Activated T-helper 1 cell treated with anti-CD3 and anti-CD28 coated beads, Interleukin-12 subunit alpha, Interleukin-12 subunit beta, Interleukin-2, Interleukin-4 antibody, amounts not matched to agents 30 ng/mL and 10 ng/mL and 1 ng/mL, durations not matched to agents 14 hours and 24 hours and 36 hours (primary cell): ENCODE measurements around the gene C2CD4A. TPM values are rescaled to one million over a fixed set of nuclear protein-coding genes. Genes with fewer than 3 reads are reported as not detected.

Source experiments
- DNase-seq: peaks from one replicate; pipeline ENCODE4 v3.0.0; 2021; ENCODE audit warnings: low spot score
- H3K27ac Mint-ChIP-seq: one replicate; pipeline ENCODE4 v1.8.0; 2021; ENCODE audit warnings: mild to moderate bottlenecking, mixed read lengths
- H3K27me3 Mint-ChIP-seq: one replicate; pipeline ENCODE4 v1.8.0; 2022; ENCODE audit warnings: mild to moderate bottlenecking, moderate library complexity, mixed read lengths; ENCODE audit not compliant: insufficient read depth
- H3K36me3 Mint-ChIP-seq: one replicate; pipeline ENCODE4 v1.8.0; 2021; ENCODE audit warnings: low read depth, mixed read lengths
- H3K4me1 Mint-ChIP-seq: one replicate; pipeline ENCODE4 v1.8.0; 2021; ENCODE audit warnings: low read depth, mixed read lengths
- H3K4me3 Mint-ChIP-seq: one replicate; pipeline ENCODE4 v1.8.0; 2021; ENCODE audit warnings: mild to moderate bottlenecking, moderate library complexity, mixed read lengths
- H3K9me3 Mint-ChIP-seq: one replicate; pipeline ENCODE4 v1.8.0; 2021; ENCODE audit warnings: mixed read lengths
- intact Hi-C: fragments of 100-400 bp; cut with micrococcal nuclease; formaldehyde crosslinking; loops from one replicate; pipeline ENCODE4 v1.15.1; 2024
- total RNA-seq: library from RNA; stranded (reverse); gene quantifications from 2 replicates; pipeline ENCODE4 v1.2.3, GENCODE V29; 2022

Gene C2CD4A
- total RNA-seq, 1 donor from 2014 or later, result 0.13 TPM

DNA sequence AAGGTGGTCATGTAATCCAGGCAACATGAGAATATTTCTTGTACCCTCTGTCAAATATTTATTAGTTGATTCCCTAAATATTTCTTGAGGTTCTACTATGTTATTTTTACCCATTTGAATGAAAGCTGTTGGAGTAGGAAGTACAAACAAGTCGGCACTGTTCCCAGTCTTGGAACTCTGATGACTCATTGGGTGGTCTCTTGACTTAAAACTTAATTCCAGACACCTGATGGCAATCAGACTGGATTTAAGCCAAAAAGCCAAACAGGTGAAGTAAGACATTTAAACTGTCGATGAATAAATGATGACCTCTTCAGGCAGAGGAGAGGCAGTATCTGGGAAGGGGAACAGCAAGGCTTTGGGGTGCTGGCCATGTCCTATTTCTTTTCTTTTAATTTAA lies 22.8 kb downstream of the C2CD4A start:
- Mint-ChIP-seq H3K27me3 (no peaks in the 10 kb centered on the region), H3K36me3 (no peaks in the 10 kb centered on the region), H3K9me3 (no peaks in the 10 kb centered on the region), H3K27ac (no peak overlapping the region), H3K4me1 (no peaks in the 10 kb centered on the region), H3K4me3 (no peak overlapping the region)
- no peak for DNase-seq
- intact Hi-C loops, result no loop called here

- H3K9me3 Mint-ChIP-seq, result no peaks in the 10 kb centered on the region
- intact Hi-C loops, result no loop called here
- H3K27me3 Mint-ChIP-seq, result no peaks in the 10 kb centered on the region
- no peak for DNase-seq
- no peaks in the 10 kb centered on the region for H3K4me1 Mint-ChIP-seq
- no peak overlapping the region for H3K4me3 Mint-ChIP-seq
- H3K36me3 Mint-ChIP-seq, result no peaks in the 10 kb centered on the region
- H3K27ac Mint-ChIP-seq, result no peak overlapping the region
Observed at GRCh38 chr15:62090988-62091387, 24.2 kb downstream of the C2CD4A start.

DNA sequence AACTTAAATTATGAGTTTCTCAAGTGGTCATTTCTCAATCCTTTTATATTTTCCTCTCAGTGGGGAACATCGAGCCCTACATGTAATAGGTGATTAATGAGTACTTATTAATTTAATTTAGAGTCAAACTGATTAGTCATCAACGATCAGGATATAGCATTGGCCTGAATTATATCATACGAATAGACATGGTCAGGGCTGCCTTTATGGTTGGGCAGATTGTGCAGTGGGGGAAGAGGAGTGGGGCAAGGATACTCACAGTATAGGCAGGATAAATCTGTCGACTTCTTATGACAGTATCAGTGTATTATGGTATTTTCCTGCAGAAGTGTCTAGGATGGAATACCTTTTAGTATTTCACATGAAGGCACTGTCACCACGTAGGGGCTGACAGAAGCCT lies 27.0 kb downstream of the C2CD4A start:
- H3K27ac Mint-ChIP-seq, result no peak overlapping the region

GRCh38 chr15:62094388-62094787 lies 27.6 kb downstream of the C2CD4A start:
- no peaks in the 10 kb centered on the region for H3K4me1 Mint-ChIP-seq
- peaks cover 4% of the 10 kb centered on the region for H3K27me3 Mint-ChIP-seq
- H3K36me3 Mint-ChIP-seq, result no peaks in the 10 kb centered on the region
- intact Hi-C loops, result no loop called here
- DNase-seq, result no peak
- no peak overlapping the region for H3K4me3 Mint-ChIP-seq
- no peaks in the 10 kb centered on the region for H3K9me3 Mint-ChIP-seq
- no peak overlapping the region for H3K27ac Mint-ChIP-seq

More for the DNA sequence above, 27.0 kb downstream of the C2CD4A start:
- no peaks in the 10 kb centered on the region for H3K4me1 Mint-ChIP-seq
- DNase-seq, result no peak
- H3K27me3 Mint-ChIP-seq, result no peaks in the 10 kb centered on the region
- no peak overlapping the region for H3K4me3 Mint-ChIP-seq
- intact Hi-C loops, result no loop called here
- H3K36me3 Mint-ChIP-seq, result no peaks in the 10 kb centered on the region
- no peaks in the 10 kb centered on the region for H3K9me3 Mint-ChIP-seq

DNA sequence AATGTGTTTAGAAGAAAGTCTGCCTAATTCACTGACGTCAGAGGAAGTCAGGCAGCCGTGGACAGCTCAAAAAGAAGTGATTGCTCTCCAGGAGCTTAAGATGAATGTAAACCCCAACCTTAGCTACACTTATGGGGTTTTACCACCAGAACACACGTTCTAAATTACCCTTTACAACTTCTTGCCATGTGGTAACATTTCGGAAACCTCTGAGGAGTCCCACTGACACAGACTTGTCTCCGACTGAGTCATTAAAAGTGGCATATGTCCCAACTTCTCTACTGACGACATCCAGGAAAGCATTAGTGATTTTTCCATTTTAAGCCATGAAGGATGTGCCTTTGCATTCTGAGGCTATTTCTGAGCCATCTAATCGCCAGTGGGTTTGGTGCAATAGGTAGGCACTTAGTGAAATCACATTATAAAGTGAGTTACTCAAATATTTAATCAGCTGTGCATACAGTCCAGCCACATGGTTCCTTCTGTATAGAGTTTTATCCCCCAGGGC lies 32.4 kb downstream of the C2CD4A start:
- Mint-ChIP-seq H3K9me3 (no peaks in the 10 kb centered on the region), H3K27ac (no peak overlapping the region), H3K4me1 (no peaks in the 10 kb centered on the region), H3K27me3 (peaks cover 6% of the 10 kb centered on the region), H3K36me3 (no peaks in the 10 kb centered on the region), H3K4me3 (no peak overlapping the region)
- no peak for DNase-seq
- intact Hi-C loops, result no loop called here

DNA sequence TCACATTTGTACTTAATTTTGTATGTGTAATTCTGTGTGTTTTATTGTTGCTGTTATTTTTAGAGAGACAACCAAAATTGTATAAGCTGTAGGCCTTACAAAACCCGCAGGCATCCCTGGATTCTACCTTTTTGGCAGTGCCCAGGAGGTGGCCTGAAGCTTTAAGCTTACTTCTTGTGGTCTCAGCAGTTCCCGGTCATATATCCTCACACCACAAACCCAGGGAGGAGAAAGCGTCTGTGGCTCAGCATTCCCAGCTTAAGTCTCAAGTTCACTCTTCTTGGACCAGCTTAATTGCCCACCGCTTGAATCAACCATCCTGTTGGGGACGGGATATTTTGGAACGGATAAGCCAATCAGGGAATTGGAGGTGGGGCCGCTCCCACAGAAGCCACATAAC lies 36.7 kb downstream of the C2CD4A start:
- no peak overlapping the region for H3K4me3 Mint-ChIP-seq
- H3K27ac Mint-ChIP-seq, result no peak overlapping the region
- no peaks in the 10 kb centered on the region for H3K4me1 Mint-ChIP-seq
- no peaks in the 10 kb centered on the region for H3K9me3 Mint-ChIP-seq
- no peaks in the 10 kb centered on the region for H3K36me3 Mint-ChIP-seq
- H3K27me3 Mint-ChIP-seq, result peaks cover 6% of the 10 kb centered on the region
- no peak for DNase-seq
- intact Hi-C loops, result no loop called here

DNA sequence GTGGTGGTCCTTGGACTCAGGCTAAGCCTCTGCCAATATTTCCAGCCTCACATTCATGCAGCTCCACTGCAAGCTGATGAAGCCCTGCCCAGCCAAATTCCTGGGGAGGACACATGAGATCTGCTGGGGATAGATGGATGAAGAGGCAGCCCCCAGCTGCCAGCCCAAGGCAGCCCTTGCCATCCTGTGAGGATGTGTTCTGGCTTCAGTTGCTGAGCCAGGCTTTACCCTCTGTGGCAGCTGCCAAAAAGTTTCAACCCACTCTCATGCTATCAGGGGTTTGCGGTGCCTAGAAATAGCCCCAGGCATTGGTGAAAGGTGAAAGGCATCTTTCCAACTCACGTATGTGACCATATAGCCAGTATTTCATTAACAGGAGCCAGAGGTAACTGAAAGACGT lies 37.6 kb downstream of the C2CD4A start:
- H3K27ac Mint-ChIP-seq, result no peak overlapping the region
- H3K9me3 Mint-ChIP-seq, result no peaks in the 10 kb centered on the region
- intact Hi-C loops, result no loop called here
- peaks cover 3% of the 10 kb centered on the region for H3K27me3 Mint-ChIP-seq
- no peaks in the 10 kb centered on the region for H3K4me1 Mint-ChIP-seq
- no peak for DNase-seq
- no peak overlapping the region for H3K4me3 Mint-ChIP-seq
- H3K36me3 Mint-ChIP-seq, result no peaks in the 10 kb centered on the region

DNA sequence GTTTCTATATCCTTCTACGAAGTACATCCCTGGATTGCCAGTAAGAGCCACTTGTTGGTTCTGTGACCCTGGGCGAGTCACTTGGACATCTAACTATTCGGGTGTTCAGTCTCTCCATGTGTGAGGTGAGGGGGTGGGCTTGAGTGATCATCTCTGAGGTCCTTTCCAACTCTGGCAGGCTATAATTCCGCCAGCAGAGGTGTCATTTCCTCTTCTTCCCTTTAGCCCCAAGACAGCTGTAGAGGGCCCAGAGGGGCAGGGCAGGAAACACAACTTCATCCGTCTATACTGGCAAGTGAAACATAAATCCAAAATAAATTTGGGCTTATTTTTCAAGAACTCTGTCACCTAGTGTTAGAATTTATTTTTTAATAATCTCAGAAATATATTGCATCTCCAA lies 38.1 kb downstream of the C2CD4A start:
- no peak overlapping the region for H3K4me3 Mint-ChIP-seq

DNA sequence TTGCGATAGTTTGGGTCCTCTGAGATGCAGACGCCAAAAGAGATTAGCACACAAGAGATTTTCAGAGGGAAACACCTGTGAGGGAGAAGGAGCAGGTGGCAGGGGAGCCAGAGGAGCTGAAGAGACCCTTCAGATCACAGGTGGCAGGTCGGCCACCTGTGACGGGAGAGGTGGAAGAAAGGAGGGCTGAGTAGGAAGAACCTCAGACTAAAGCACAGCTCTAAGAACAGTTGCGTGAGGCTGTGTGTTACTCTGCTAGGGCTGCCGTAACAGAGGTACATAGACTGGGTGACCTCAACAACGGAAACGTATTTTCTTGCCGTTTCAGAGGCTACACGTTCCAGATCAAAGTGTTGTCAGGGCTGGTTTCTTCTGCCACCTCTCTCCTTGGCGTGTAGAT lies 38.5 kb downstream of the C2CD4A start:
- H3K36me3 Mint-ChIP-seq, result no peaks in the 10 kb centered on the region
- H3K27ac Mint-ChIP-seq, result no peak overlapping the region
- DNase-seq, result no peak
- no peak overlapping the region for H3K4me3 Mint-ChIP-seq
- no peaks in the 10 kb centered on the region for H3K9me3 Mint-ChIP-seq
- intact Hi-C loops, result no loop called here
- peaks cover 3% of the 10 kb centered on the region for H3K27me3 Mint-ChIP-seq
- peaks cover 5% of the 10 kb centered on the region for H3K4me1 Mint-ChIP-seq

More for the DNA sequence above, 38.1 kb downstream of the C2CD4A start:
- peaks cover under 1% of the 10 kb centered on the region for H3K4me1 Mint-ChIP-seq
- H3K9me3 Mint-ChIP-seq, result no peaks in the 10 kb centered on the region
- no peaks in the 10 kb centered on the region for H3K36me3 Mint-ChIP-seq
- intact Hi-C loops, result no loop called here
- no peak for DNase-seq
- no peak overlapping the region for H3K27ac Mint-ChIP-seq
- H3K27me3 Mint-ChIP-seq, result peaks cover 3% of the 10 kb centered on the region

GRCh38 chr15:62106096-62106495 lies 39.3 kb downstream of the C2CD4A start:
- H3K36me3 Mint-ChIP-seq, result no peaks in the 10 kb centered on the region
- no peak overlapping the region for H3K27ac Mint-ChIP-seq
- no peak for DNase-seq
- peaks cover 12% of the 10 kb centered on the region for H3K4me1 Mint-ChIP-seq
- no peak overlapping the region for H3K4me3 Mint-ChIP-seq
- intact Hi-C loops, result no loop called here
- H3K27me3 Mint-ChIP-seq, result peaks cover 3% of the 10 kb centered on the region
- no peaks in the 10 kb centered on the region for H3K9me3 Mint-ChIP-seq

GRCh38 chr15:62107571-62108121 lies 40.9 kb downstream of the C2CD4A start:
- no peaks in the 10 kb centered on the region for H3K36me3 Mint-ChIP-seq
- peaks cover 13% of the 10 kb centered on the region for H3K4me1 Mint-ChIP-seq
- no peak overlapping the region for H3K4me3 Mint-ChIP-seq
- no peaks in the 10 kb centered on the region for H3K9me3 Mint-ChIP-seq
- H3K27ac Mint-ChIP-seq, result no peak overlapping the region
- H3K27me3 Mint-ChIP-seq, result no peaks in the 10 kb centered on the region
- no peak for DNase-seq
- intact Hi-C loops, result no loop called here

GRCh38 chr15:62108411-62108810 lies 41.6 kb downstream of the C2CD4A start:
- no peaks in the 10 kb centered on the region for H3K9me3 Mint-ChIP-seq
- H3K27ac Mint-ChIP-seq, result no peak overlapping the region
- no peaks in the 10 kb centered on the region for H3K27me3 Mint-ChIP-seq
- intact Hi-C loops, result no loop called here
- no peak overlapping the region for H3K4me3 Mint-ChIP-seq
- DNase-seq, result no peak
- no peaks in the 10 kb centered on the region for H3K36me3 Mint-ChIP-seq
- H3K4me1 Mint-ChIP-seq, result peaks cover 13% of the 10 kb centered on the region

- H3K27me3 Mint-ChIP-seq, result no peaks in the 10 kb centered on the region
- no peak overlapping the region for H3K27ac Mint-ChIP-seq
- H3K9me3 Mint-ChIP-seq, result no peaks in the 10 kb centered on the region
- DNase-seq, result no peak
- no peaks in the 10 kb centered on the region for H3K36me3 Mint-ChIP-seq
- H3K4me3 Mint-ChIP-seq, result no peak overlapping the region
- intact Hi-C loops, result no loop called here
- peaks cover 13% of the 10 kb centered on the region for H3K4me1 Mint-ChIP-seq
Observed at GRCh38 chr15:62109437-62109836, 42.7 kb downstream of the C2CD4A start.
